NK-92 treated with Interleukin-12 subunit alpha and Interleukin-12 subunit beta, amount 100 ng/mL, for 24 hours (cell line): ENCODE data around the gene PMF1.
"Not testable (repeated sequence)": the region's sequence is repeated elsewhere in the genome, so short reads cannot be mapped to it uniquely, and the experiment has no call there.

Experiments used
- DNase-seq: peaks from one replicate; lab custom pipeline; 2025; lab: John Stamatoyannopoulos, UW

The PMF1 gene, protein sequence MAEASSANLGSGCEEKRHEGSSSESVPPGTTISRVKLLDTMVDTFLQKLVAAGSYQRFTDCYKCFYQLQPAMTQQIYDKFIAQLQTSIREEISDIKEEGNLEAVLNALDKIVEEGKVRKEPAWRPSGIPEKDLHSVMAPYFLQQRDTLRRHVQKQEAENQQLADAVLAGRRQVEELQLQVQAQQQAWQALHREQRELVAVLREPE

DNA sequence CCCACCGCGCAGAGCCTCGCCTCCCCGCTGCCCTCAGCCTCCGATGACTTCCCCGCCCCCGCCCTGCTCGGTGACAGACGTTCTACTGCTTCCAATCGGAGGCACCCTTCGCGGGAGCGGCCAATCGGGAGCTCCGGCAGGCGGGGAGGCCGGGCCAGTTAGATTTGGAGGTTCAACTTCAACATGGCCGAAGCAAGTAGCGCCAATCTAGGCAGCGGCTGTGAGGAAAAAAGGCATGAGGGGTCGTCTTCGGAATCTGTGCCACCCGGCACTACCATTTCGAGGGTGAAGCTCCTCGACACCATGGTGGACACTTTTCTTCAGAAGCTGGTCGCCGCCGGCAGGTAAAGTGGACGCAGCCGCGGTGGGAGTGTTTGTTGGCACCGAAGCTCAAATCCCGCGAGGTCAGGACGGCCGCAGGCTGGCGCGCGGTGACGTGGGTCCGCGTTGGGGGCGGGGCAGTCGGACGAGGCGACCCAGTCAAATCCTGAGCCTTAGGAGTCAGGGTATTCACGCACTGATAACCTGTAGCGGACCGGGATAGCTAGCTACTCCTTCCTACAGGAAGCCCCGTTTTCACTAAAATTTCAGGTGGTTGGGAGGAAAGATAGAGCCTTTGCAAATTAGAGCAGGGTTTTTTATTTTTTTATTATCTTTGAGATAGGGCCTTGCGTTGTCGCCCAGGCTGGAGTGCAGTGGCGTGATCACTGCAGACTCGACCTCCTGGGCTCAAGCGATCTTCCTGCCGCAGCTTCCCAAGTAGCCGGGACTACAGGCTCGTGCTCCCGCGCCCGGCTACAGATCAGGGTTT is at the start of gene PMF1:
Gene PMF1, plus strand, starts transcription at position 175 of the 811 bp plus-strand sequence. Its CDS starts 9 bp downstream, at position 184.
- peak; percentile 96 for DNase-seq

DNA sequence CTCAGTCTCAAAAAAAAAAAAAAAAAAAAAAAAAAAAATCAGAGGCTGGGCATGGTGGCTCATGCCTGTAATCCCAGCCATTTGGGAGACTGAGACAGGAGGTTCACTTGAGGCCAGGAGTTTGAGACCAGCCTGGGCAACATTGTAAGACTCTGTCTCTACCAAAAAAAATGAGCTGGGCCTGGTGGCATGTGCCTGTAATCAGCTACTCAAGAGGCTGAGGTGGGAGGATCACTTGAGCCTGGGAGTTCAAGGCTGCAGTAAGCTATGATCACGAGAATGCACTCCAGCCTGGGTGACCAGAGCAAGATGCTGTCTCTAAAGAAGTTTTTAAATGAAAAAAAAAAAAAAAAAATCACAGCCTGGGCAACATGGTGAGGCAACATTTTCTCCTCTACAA is 49.1 kb upstream of the PMF1 start:
- no peak for DNase-seq

DNA sequence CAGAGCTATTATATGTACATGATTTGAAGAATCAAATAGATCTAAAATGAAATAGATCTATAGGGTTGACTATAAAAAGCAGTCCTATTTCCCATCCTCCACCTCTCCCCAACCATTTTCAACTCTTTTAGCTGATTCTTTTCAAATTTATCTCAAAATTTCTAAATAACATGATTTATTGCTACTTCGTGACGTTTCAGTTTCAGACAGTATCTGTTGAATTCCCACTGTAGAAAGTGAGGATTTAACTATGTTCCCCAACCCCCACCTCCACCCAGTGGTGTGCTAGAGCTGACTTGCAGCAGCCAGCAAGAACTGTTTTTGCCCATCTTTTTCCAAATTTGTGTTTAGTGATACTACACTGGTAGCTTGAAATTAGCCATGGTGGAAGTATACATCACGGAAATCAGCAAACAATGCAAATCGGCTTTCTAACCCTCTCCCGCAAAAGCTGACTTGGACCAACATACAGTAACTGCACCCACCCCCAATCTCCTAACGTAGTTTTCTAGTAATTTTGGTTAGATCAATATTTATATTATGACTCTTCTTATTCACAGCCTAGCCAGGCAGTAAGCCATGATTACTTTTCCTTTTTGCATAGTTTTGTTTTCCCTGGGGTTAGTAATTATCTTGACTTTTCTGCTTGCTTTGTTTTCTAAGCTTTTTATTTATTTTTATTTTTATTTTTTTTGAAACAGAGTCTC is 48.5 kb upstream of the PMF1 start:
- no peak for DNase-seq

DNA sequence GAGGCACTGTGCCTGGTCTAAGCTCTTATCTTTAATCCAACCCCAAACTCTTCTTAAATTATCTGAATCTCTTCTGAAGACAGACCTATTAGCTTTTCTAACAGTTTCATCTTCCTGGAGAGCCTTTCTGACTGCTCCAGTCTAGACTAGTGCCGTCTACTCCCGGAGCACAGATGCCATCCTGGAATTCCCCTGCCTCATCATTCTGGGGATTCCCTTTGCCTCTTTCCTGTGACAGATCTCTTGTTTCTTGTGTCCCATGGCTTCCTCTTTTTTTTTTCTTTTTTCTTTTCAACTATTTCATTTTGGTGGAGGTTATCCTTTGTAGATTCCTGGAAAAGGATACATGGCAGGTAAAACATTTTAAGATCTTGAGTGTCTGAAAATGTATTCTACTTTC is 47.7 kb upstream of the PMF1 start:
- no peak for DNase-seq

DNA sequence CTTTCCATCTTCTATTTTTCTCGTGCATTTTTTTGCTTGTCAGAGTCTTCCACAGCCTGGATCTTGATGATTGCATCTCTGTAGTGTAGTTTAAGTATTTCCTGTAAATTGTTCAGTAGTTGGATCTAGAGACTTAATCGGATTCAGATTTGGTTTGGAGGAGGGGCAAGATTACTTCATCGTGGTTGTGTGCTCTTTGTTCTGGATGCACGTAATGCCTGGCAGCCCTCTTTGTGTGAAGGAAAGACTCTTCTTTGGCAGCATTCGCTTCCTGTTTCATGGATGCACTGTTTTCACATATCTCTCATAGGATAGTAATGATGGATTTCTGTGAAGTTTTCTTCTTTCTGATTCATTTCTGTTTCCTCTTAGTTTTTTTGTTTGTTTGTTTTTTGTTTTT is 45.3 kb upstream of the PMF1 start:
- no peak for DNase-seq

DNA sequence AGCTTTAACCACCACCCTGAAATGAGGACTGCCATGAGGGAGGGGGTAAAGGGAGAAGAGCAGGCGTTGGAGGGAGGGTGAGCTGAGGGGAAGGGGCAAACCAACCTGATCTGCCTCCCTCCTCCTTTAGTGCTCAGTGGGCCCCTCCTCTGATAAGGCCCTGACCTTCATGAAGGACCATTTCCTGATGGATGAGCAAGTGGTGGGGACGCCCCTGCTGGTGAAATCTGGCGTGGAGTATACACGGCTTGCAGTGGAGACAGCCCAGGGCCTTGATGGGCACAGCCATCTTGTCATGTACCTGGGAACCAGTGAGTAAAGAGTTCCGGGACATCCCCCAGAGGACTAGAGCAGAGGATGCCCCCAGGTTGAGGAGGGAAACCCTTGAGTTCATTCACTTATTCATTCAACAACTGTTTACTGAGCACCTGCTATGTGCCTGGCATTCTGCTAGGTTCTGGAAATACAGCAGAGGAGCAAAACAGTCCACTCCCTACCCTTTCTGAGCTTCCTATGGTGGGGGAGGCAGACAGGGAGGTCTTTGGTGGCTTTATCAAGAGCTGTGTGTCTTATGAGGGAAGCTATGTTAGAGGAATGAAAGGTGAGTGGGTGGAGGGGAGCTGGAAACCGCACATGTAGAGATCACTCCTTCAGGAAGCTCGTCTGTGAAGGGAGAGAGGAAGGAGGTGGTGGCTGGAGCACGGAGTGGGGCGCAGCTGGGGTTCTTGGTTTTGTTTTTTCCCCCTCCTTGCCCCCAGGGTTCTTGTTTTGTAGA is 39.9 kb upstream of the PMF1 start:
- no peak for DNase-seq

DNA sequence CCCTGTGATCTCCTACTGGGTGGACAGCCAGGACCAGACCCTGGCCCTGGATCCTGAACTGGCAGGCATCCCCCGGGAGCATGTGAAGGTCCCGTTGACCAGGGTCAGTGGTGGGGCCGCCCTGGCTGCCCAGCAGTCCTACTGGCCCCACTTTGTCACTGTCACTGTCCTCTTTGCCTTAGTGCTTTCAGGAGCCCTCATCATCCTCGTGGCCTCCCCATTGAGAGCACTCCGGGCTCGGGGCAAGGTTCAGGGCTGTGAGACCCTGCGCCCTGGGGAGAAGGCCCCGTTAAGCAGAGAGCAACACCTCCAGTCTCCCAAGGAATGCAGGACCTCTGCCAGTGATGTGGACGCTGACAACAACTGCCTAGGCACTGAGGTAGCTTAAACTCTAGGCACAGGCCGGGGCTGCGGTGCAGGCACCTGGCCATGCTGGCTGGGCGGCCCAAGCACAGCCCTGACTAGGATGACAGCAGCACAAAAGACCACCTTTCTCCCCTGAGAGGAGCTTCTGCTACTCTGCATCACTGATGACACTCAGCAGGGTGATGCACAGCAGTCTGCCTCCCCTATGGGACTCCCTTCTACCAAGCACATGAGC is 36.1 kb upstream of the PMF1 start:
- DNase-seq: no peak

DNA sequence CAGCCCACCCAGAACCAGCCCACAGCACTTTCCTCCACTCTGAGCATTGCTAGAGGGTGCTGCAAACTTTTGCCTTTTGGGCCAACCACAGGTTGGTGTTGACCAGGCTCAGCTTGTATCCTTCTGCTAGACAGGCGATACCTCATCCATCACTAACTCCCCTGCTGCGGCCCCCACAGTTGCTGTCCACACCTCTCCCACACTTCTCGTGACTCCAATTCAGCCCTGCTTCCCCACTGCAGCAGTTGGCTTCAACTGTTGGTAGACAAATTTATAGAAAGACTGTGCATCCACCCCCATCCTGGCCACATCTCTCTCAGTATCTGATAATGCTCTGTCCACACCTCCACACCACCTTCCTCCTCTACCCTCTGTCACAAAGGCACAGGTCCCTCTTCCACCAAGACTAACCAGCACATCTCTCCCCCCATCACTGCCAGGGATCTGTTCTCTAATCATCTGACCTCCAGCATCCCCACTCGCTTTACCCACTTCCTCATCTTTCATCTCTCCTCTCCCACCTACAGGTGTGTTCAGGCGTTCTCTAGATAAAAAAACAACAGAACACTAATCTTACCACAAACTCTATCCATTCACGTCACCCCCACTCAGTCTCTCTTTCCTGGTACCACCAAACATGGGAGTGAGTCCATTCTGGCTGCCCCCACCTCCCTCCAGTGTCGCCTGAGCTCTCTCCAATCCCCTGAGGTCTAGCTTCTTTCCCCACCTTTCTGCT is 34.7 kb upstream of the PMF1 start:
- no peak for DNase-seq

DNA sequence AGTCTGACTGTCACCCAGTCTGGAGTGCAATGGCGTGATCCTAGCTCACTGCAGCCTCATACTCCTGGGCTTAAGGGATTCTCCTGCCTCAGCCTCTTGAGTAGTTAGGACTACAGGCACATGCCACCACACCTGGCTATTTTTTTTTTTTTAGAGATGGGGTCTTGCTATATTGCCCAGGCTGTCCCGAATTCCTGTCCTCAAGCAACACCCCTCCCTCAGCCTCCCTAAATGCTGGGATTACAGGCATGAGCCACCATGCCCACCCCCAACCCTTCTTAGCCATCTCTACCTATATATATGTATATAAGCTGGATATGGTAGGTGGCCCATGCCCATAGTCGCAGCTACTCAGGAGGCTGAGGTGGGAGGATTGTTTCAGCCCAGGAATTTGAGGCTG is 32.3 kb upstream of the PMF1 start:
- no peak for DNase-seq

DNA sequence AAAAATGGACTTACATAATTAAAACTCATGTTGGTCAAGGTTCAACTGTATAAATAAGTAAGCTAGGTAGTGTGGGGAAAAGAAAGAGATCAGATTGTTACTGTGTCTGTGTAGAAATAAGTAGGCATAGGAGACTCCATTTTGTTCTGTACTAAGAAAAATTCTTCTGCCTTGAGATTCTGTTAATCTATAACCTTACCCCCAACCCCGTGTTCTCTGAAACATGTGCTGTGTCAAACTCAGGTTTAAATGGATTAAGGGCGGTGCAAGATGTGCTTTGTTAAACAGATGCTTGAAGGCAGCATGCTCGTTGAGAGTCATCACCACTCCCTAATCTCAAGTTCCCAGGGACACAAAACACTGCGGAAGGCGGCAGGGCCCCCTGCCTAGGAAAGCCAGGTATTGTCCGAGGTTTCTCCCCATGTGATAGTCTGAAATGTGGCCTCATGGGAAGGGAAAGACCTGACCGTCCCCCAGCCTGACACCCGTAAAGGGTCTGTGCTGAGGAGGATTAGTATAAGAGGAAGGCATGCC is 31.3 kb upstream of the PMF1 start:
- not testable (repeated sequence) for DNase-seq

DNA sequence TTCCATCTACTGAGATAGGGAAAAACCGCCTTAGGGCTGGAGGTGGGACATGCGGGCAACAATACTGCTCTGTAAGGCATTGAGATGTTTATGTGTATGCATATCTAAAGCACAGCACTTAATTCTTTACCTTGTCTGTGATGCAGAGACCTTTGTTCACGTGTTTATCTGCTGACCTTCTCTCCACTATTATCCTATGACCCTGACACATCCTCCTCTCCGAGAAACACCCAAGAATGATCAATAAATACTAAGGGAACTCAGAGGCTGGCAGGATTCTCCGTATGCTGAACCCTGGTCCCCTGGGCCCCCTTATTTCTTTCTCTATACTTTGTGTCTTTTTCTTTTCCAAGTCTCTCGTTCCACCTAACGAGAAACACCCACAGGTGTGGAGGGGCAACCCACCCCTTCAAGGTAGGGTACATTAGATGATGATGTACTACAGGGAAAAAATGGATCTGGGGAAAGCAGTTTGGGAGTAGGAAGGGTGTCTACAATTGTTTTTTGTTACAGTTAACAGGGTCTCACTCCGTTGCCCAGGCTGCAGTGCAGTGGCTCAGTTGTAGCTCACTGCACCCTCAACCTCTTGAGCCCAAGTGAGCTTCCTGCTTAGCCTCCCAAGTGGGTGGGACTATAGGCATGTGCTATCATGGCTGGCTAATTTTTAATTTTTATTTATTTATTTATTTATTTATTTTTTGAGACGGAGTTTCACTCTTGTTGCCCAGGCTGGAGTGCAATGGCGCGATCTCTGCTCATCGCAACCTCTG is 30.6 kb upstream of the PMF1 start:
- not testable (repeated sequence) for DNase-seq

DNA sequence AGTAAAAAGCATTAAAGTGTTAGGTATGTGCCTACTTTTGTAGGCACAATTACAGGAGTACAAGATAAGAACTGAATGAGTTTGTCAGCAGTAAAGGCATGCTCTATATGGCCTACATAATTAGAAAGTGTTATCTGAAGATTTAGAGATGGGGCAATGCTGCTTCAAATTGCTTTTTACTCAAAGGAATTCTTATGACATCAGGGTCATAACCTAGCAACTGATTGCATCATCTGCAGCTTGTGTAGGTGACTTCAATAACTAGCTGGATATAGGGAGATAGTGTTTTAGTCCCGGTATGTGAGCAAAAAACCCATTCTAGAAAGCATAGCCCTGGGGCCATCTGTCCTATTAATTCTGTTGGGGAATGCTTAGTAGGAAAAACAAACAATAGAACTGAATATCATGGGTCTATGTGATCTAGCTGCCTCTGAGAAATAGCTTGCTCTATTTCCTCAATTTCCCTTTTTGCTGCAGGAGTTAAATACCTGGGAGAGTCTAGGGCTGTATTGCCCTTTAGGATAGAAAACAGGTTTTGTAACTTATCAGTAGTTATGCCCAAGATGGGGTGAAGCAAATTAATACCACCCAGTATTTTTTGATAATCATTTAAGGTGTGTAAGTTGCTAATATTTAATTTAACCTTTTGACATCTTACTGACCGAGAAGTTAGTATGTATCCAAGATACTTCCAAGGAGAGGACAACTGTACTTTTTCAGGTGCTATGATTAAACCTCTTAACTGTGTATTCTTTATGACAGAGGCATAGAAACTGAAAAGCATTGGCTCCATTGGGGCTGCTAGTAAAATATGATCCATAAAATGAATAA is 26.2 kb upstream of the PMF1 start:
- not testable (repeated sequence) for DNase-seq

DNA sequence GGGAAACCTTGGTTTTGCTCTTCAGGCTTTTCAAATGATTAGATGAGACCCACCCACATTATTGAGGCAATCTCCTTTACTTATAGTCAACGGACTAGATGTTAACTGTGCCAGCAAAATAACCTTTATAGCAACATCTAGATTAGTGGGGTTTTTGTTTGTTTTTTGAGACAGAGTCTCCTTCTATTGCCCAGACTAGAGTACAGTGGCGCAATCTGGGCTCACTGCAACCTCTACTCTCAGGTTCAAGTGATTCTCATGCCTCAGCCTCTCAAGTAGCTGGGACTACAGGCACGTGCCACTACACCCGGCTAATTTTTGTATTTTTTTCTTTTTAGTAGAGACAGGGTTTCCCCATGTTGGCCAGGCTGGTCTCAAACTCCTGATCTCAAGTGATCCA is 22.5 kb upstream of the PMF1 start:
- DNase-seq: not testable (repeated sequence)

DNA sequence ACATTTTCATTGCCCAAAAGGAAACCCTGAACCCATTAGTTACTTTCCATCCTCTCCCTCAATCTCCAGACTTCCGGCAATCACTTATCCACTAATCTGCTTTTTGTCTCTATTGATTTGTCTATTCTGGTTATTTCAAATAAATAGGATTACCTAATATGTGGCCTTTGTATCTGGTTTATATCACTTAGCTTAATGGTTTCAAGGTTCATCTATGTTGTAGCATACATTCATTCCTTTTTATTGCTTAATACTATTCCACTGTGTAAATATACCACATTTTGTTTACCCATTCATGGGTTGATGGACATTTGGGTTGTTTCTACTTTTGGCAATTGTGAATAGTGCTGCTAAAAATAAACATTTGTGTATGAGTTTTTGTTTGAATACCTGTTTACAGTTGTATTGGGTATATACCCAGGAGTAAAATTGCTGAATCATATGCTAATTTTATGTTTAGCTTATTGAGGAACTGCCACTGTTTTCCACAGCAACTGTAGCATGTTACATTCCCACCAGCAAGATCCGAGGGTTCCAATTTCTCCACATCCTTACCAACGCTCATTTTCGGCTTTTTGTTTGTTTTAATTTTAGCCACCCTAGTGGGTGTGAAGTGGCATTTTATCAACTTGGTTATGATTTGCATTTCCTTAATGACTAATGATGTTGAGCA is 21.4 kb upstream of the PMF1 start:
- no peak for DNase-seq

DNA sequence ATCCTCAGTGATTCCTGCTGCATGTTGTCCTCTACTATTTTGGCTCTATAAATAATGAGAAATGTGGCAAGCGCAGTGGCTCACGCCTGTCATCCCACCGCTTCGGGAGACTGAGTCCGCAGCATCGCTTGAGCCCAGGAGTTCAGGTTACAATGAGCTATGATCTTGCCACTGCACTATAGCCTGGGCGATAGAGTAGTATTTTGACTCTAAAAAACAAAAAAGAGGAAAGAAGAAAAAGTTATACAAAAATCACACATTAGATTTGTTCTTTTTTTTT is 19.7 kb upstream of the PMF1 start:
- no peak for DNase-seq

DNA sequence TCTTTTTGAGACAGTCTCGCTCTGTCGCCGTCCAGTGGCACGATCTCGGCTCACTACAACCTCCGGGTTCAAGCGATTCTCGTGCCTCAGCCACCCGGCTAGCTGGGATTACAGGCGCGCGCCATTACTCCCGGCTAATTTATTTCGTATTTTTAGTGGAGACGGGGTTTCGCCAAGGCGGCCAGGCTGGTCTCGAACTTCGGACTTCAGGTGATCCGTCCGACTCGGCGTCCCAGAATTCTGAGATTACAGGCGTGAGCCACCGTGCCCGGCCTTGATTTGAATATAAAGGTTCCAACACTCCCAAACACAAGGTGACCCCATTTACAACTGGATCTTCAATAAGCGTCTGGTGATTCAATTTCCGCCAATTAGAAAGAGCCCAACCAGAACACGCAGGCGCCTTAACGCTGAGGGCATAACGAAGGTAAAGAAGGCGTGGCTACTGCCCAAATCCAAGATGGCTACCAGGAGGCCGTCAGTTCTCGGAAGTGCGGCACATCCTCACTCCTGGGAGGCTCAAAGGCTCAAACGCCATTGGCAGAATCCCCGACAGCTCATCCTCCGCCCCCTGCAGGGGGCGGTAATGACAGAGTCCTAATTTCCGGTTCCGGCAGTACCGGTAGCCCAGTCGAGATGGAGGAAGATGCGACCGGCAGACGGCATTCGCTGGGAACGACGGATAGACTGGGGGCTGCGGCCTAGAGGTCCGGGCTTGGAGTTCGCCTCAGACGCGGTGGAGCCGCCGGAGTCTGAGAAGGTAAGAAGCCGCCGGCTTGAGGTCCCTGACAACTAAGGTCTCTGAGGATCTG is 19.1 kb upstream of the PMF1 start, which contains the start of gene SLC25A44:
Gene SLC25A44, plus strand, starts transcription at position 617 of the 812 bp plus-strand sequence. CDS start 5,744 bp downstream, outside the sequence.
- peak; percentile 96 for DNase-seq

DNA sequence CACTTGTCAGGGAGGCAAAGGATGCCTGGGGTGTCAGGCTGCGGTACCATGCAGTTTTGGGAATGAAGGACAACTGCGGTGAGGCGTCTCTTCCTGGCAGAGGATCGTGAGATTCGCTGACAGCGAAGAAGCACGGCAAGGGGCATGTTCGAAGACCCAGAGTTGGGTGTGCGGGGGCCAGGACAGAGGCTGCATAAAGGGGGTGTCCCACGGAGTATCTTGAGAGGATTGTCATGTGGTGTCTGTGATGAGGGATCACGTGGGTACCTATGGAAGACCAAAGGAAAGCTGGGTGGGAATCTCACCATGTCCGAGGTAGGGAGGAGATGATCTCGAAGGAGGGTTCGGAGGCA is 18.5 kb upstream of the PMF1 start:
- DNase-seq: no peak

DNA sequence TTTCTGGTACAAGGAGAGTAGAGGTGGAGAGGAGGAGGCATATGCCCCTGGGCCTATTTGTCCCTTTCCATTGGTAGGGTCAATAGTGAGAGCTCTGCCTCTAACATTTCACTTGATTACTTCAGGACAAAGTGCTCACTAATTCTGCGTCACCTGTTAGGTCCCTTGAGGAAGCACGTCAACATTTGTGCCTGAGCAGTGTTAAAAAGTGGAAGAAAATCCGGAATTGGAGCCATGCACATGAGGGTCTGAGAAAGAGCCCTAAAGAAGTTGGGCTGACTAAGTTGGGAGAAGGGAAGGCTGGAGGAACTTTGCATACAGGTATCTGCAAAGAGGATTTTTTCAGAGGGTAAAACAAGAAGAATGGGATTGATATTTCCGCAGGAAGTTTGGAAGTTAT is 17.0 kb upstream of the PMF1 start:
- no peak for DNase-seq
